ENCODE data around the gene PICALM. TPM values are rescaled to one million over a fixed set of nuclear protein-coding genes. Genes with fewer than 3 reads are reported as not detected.

Gene PICALM
- total RNA-seq, 3 donors from 2014 or later (not counting 1 experiment from before 2014, with no cell fraction given) = 262 to 291 (median 285) TPM

DNA sequence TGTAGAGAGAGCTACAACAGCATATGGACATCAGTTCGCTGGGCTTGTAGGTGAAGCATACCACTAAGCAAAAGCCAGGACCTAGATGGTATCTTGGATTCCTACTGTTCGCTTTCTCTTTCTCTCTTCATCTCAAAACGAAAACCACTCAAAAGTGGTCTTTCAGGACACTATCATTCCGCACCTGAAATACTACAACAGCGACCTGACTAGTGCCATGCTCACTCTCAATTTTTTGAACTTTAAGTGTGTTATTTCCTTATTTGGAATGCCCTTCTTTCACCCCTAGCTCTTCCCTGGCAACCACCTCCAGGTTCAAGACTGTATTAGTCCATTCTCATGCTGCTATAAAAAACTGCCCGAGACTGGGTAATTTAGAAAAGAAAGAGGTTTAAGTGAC, 154.5 kb downstream of the PICALM start:
- Mint-ChIP-seq H3K36me3 (no peaks in the 10 kb centered on the region), H3K4me1 (no peaks in the 10 kb centered on the region), H3K4me3 (no peak overlapping the region), H3K9me3 (no peaks in the 10 kb centered on the region), H3K27me3 (ENCODE audit: low read depth in 2 of 2) (peaks cover 4 to 23% of the 10 kb centered on the region in 2 donors), H3K27ac (no peak overlapping the region)
- no peak for DNase-seq
- H3K36me3 ChIP-seq (ENCODE audit: control insufficient read depth, insufficient read depth, low read length) = no peaks in the 10 kb centered on the region
- H3K4me1 ChIP-seq (ENCODE audit: control insufficient read depth, insufficient read depth, low read length) = no peaks in the 10 kb centered on the region
- ATAC-seq = no peak
- no peaks in the 10 kb centered on the region for H3K9me3 ChIP-seq (ENCODE audit: control insufficient read depth, insufficient read depth, low read length)
- WGBS (ENCODE audit: insufficient coverage) = 90% methylated on average over 6 of the region's 6 CpGs
- no peaks in the 10 kb centered on the region for H3K27me3 ChIP-seq (ENCODE audit: control insufficient read depth, insufficient read depth, low read length)
- no peak overlapping the region for H3K27ac ChIP-seq (ENCODE audit: low read length)
- TF ChIP-seq, protein P1, sequence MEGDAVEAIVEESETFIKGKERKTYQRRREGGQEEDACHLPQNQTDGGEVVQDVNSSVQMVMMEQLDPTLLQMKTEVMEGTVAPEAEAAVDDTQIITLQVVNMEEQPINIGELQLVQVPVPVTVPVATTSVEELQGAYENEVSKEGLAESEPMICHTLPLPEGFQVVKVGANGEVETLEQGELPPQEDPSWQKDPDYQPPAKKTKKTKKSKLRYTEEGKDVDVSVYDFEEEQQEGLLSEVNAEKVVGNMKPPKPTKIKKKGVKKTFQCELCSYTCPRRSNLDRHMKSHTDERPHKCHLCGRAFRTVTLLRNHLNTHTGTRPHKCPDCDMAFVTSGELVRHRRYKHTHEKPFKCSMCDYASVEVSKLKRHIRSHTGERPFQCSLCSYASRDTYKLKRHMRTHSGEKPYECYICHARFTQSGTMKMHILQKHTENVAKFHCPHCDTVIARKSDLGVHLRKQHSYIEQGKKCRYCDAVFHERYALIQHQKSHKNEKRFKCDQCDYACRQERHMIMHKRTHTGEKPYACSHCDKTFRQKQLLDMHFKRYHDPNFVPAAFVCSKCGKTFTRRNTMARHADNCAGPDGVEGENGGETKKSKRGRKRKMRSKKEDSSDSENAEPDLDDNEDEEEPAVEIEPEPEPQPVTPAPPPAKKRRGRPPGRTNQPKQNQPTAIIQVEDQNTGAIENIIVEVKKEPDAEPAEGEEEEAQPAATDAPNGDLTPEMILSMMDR (IDR thresholded peaks at IDR 0.05) = no peak
- intact Hi-C loops (cut with micrococcal nuclease) = no loop called here
- no peak overlapping the region for H3K4me3 ChIP-seq (ENCODE audit: low read length)

DNA sequence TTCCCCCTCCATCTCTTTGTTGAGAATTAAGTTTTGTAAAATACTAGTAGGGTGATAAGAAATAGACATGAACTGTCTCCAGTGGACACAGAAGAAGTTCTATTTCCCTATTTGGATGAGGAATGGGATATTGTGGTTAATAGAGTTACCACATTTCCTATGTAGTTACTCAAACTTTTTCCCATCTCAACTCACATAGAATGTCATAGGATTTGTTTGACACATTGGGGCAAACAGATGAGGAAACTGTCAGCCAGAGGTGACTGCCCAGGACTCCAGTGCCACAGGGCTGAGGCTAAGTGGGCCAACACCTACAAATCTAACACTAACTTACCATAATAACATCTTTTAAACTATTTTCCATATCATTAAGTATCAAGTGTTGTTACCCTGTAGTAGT, 155.4 kb downstream of the PICALM start:
- no peak for DNase-seq
- Mint-ChIP-seq H3K4me3 (no peak overlapping the region), H3K4me1 (no peaks in the 10 kb centered on the region), H3K27ac (no peak overlapping the region), H3K27me3 (ENCODE audit: low read depth in 2 of 2) (peaks cover 4 to 23% of the 10 kb centered on the region in 2 donors), H3K9me3 (no peaks in the 10 kb centered on the region), H3K36me3 (no peaks in the 10 kb centered on the region)
- Histone ChIP-seq H3K4me1 (ENCODE audit: control insufficient read depth, insufficient read depth, low read length) (no peaks in the 10 kb centered on the region), H3K27ac (ENCODE audit: low read length) (no peak overlapping the region), H3K9me3 (ENCODE audit: control insufficient read depth, insufficient read depth, low read length) (no peaks in the 10 kb centered on the region), H3K4me3 (ENCODE audit: low read length) (no peak overlapping the region), H3K36me3 (ENCODE audit: control insufficient read depth, insufficient read depth, low read length) (no peaks in the 10 kb centered on the region), H3K27me3 (ENCODE audit: control insufficient read depth, insufficient read depth, low read length) (no peaks in the 10 kb centered on the region)
- TF ChIP-seq, protein P1 (IDR thresholded peaks at IDR 0.05) = no peak
- ATAC-seq = no peak
- intact Hi-C loops (cut with micrococcal nuclease) = no loop called here

DNA sequence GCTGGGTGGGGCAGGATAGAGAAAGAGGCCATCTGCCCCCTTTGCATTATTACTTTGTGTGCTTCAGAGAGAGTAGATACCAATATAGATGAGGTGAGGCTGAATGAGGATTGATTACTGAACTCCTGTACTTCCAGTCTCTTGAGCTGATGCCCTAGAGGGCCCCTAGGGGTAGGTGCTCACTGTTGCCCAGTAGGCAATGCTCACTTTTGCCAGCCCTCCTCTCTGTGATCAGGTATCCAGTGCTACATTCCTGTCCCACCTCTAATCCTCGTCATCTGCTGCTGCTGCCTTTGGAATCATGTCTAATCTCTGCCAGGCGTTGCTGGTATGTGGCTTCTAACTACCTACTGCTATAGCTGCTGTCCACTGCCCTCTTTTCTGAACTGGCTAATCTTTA, 156.5 kb downstream of the PICALM start:
- Mint-ChIP-seq H3K9me3 (no peaks in the 10 kb centered on the region), H3K27ac (no peak overlapping the region), H3K4me1 (no peaks in the 10 kb centered on the region), H3K4me3 (no peak overlapping the region), H3K27me3 (ENCODE audit: low read depth in 2 of 2) (peaks cover 4 to 23% of the 10 kb centered on the region in 2 donors), H3K36me3 (no peaks in the 10 kb centered on the region)
- no peak overlapping the region for H3K4me3 ChIP-seq (ENCODE audit: low read length)
- TF ChIP-seq, protein P1 (IDR thresholded peaks at IDR 0.05) = no peak
- no peaks in the 10 kb centered on the region for H3K27me3 ChIP-seq (ENCODE audit: control insufficient read depth, insufficient read depth, low read length)
- no peaks in the 10 kb centered on the region for H3K36me3 ChIP-seq (ENCODE audit: control insufficient read depth, insufficient read depth, low read length)
- no peaks in the 10 kb centered on the region for H3K4me1 ChIP-seq (ENCODE audit: control insufficient read depth, insufficient read depth, low read length)
- no peaks in the 10 kb centered on the region for H3K9me3 ChIP-seq (ENCODE audit: control insufficient read depth, insufficient read depth, low read length)
- WGBS (ENCODE audit: insufficient coverage) = 79% methylated on average over 2 of the region's 2 CpGs
- ATAC-seq (no peak), DNase-seq (no peak)
- no peak overlapping the region for H3K27ac ChIP-seq (ENCODE audit: low read length)
- intact Hi-C loops (cut with micrococcal nuclease) = no loop called here

Other genes with a start within 250 kb of the PICALM start
- gene CCDC83, start 213.7 kb downstream of the PICALM start, total RNA-seq = under 1 TPM in 1 of 3 donors, not detected in 2; 0.12 TPM
- 10 to 100 TPM; 26.0 to 36.9 (median 34.0) TPM for gene EED, start 175.7 kb upstream of the PICALM start, total RNA-seq
- gene HIKESHI, start 233.2 kb upstream of the PICALM start, total RNA-seq = 10 to 100 TPM; 12.7 to 24.2 (median 18.2) TPM